Measurements from ENCODE around the gene AMDHD1.

- no peak for TF ChIP-seq CTCF (IDR thresholded peaks at IDR 0.05)
- TF ChIP-seq POLR2A (IDR thresholded peaks at IDR 0.05): no peak
Measured at GRCh38 chr12:95982602-95983001, 39.5 kb downstream of the AMDHD1 start.
